Measurements from ENCODE around the gene DIP2C.

- TF ChIP-seq CTCF (IDR thresholded peaks at IDR 0.05) (no peak), EZH2 (IDR thresholded peaks at IDR 0.05; ENCODE audit: borderline replicate concordance, insufficient read depth, low read depth, low read length, poor library complexity, severe bottlenecking) (no peak)
Observed at GRCh38 chr10:327889-328852, 361.3 kb downstream of the DIP2C start.
